Ishikawa (cell line): Measurements from ENCODE around the gene MIGA2.

ENCODE experiments used
- CEBPB ChIP-seq: IDR thresholded peaks from 2 replicates; pipeline ENCODE4 v1.6.1; 2012
- CREB1 ChIP-seq: IDR thresholded peaks from 2 replicates; pipeline ENCODE4 v1.6.1; 2012; ENCODE audit warnings: low read depth
- EGR1 ChIP-seq: IDR thresholded peaks from 2 replicates; pipeline ENCODE4 v1.6.1; 2012
- EP300 ChIP-seq: IDR thresholded peaks from 2 replicates; pipeline ENCODE4 v1.6.1; 2012; ENCODE audit warnings: borderline replicate concordance
- FOXM1 ChIP-seq: IDR thresholded peaks from 2 replicates; pipeline ENCODE4 v1.6.1; 2012; ENCODE audit warnings: low read depth, borderline replicate concordance
- MAX ChIP-seq: IDR thresholded peaks from 2 replicates; pipeline ENCODE4 v1.6.1; 2012
- NFIC ChIP-seq: IDR thresholded peaks from 2 replicates; pipeline ENCODE4 v1.6.1; 2012
- RAD21 ChIP-seq: IDR thresholded peaks from 2 replicates; pipeline ENCODE4 v1.6.1; 2012; ENCODE audit warnings: low read depth
- REST ChIP-seq: IDR thresholded peaks from 2 replicates; pipeline ENCODE4 v1.6.1; 2012; ENCODE audit warnings: low read depth, mild to moderate bottlenecking
- TAF1 ChIP-seq: IDR thresholded peaks from 2 replicates; pipeline ENCODE4 v1.6.1; 2012; ENCODE audit warnings: low read depth, mild to moderate bottlenecking
- TCF12 ChIP-seq: IDR thresholded peaks from 2 replicates; pipeline ENCODE4 v1.6.1; 2012; ENCODE audit warnings: low read depth
- TEAD4 ChIP-seq: IDR thresholded peaks from 2 replicates; pipeline ENCODE4 v1.6.1; 2012
- USF1 ChIP-seq: IDR thresholded peaks from 2 replicates; pipeline ENCODE4 v1.6.1; 2012
- YY1 ChIP-seq: IDR thresholded peaks from 2 replicates; pipeline ENCODE4 v1.6.1; 2012; ENCODE audit warnings: low read depth
- ZBTB7A ChIP-seq: IDR thresholded peaks from 2 replicates; pipeline ENCODE4 v1.6.1; 2012; ENCODE audit warnings: low read depth

MIGA2 gene

GRCh38 chr9:129076640-129077037, 40.2 kb downstream of the MIGA2 start:
- TF ChIP-seq MAX (no peak), CREB1 (no peak), TCF12 (no peak), TEAD4 (no peak), CEBPB (no peak), ZBTB7A (no peak), EGR1 (no peak), USF1 (no peak), RAD21 (no peak), NFIC (no peak), FOXM1 (no peak), YY1 (no peak)

- no peak for TF ChIP-seq TCF12
- TF ChIP-seq REST = no peak
- TF ChIP-seq RAD21 = no peak
- TF ChIP-seq FOXM1 = no peak
- no peak for TF ChIP-seq EP300
- TF ChIP-seq TAF1 = no peak
- TF ChIP-seq YY1 = no peak
- no peak for TF ChIP-seq NFIC
- TF ChIP-seq USF1 = no peak
- TF ChIP-seq CREB1 = no peak
- no peak for TF ChIP-seq MAX
- TF ChIP-seq CEBPB = no peak
- TF ChIP-seq TEAD4 = no peak
- no peak for TF ChIP-seq EGR1
- TF ChIP-seq ZBTB7A = no peak
Observed at GRCh38 chr9:129077236-129077635, 40.8 kb downstream of the MIGA2 start.

- TF ChIP-seq CEBPB (no peak), YY1 (no peak), EGR1 (no peak), EP300 (no peak), FOXM1 (no peak), ZBTB7A (no peak), TCF12 (no peak), NFIC (no peak), TEAD4 (no peak)
Observed at GRCh38 chr9:129078691-129079503, 42.5 kb downstream of the MIGA2 start.

DNA sequence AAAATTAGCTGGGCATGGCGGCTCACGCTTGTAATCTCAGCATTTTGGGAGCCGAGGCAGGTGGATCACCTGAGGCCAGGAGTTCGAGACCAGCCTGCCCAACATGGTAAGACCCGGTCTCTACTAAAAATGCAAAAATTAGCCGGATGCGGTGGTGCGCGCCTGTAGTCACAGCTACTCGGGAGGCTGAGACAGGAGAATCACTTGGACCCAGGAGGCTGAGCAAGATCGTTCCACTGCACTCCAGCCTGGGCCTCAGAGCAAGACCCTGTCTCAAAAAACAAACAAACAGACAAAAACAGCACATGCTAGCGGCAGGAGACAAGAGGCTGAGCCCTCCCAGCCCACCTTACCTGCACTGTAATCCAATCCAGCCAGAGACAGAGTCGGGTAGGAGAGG, 43.4 kb downstream of the MIGA2 start:
- TF ChIP-seq REST (no peak), TAF1 (no peak), TCF12 (no peak), CREB1 (no peak), FOXM1 (no peak), YY1 (no peak), EGR1 (no peak), EP300 (no peak)

- TF ChIP-seq NFIC (no peak), CREB1 (no peak), EP300 (no peak), YY1 (no peak), ZBTB7A (no peak), REST (no peak), TAF1 (no peak), FOXM1 (no peak), CEBPB (no peak), MAX (no peak), TCF12 (no peak), RAD21 (no peak), EGR1 (no peak)
Observed at GRCh38 chr9:129080298-129080600, 43.8 kb downstream of the MIGA2 start.
